ENCODE measurements around the gene PLEKHG4.

DNA sequence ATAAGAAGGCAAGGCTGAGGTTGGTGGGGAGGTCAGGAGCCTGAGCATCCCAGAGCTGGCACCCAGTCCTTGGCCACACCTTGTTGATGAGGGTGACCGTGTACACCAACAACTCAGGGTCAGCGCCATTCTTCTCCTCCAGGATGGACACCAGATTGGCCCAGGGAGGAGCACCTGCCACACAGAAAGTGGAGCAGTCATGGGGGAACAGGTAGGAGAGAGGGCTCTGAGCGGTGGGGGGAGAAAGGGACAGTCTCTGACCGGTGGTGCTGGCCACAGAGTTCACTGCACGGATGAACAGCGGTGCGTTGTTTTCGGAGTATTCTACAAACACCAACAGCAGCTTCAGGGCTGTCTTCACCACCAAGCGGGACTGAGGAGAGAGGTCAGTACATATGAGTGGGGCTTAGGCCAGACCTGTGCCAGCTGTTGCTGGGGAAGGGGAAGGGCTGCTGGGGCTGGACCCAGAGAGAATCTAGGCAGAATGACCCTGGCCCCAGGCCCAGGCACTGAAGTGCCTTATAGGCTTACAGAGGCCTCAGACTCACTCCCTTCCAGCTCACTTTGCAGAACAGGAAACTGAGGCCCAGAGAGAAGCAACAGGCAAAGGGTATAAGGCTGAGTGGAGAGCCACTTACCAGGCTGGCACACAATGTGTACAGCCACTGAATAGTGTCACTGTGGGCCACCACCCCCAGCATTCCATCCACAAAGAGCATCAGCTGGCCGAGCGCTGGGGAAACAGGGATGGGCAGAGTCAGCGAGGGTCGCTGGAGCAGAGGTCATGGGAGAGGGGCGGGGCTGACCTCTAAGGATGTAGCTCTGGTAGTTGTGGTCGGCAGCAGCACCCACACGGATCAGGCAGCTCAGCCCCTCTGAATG is 41.7 kb upstream of the PLEKHG4 start:
- TF ChIP-seq CTCF (IDR thresholded peaks at IDR 0.05) = no peak
- no peak for TF ChIP-seq ZFX (IDR thresholded peaks at IDR 0.05; ENCODE audit: borderline replicate concordance)

Data from 22Rv1 (cell line).